Measurements from ENCODE around the gene HMOX2. TPM values are rescaled to one million over a fixed set of nuclear protein-coding genes. Genes with fewer than 3 reads are reported as not detected.

HMOX2 gene
- total RNA-seq, 1 donor from 2014 or later: 46.4 TPM

- no peak overlapping the region for H3K27ac Mint-ChIP-seq (ENCODE audit: unreplicated experiment)
- peaks cover 24% of the 10 kb centered on the region for H3K4me1 Mint-ChIP-seq (ENCODE audit: low read depth)
- peaks cover 2% of the 10 kb centered on the region for H3K36me3 Mint-ChIP-seq (ENCODE audit: low read depth)
- H3K9me3 Mint-ChIP-seq (ENCODE audit: low read depth): no peaks in the 10 kb centered on the region
- H3K27me3 Mint-ChIP-seq (ENCODE audit: low read depth): no peaks in the 10 kb centered on the region
- no peak for TF ChIP-seq CTCF (IDR thresholded peaks at IDR 0.05)
- H3K4me3 Mint-ChIP-seq (ENCODE audit: unreplicated experiment): no peak overlapping the region
- no peak for DNase-seq (ENCODE audit: low spot score)
Observed at GRCh38 chr16:4524571-4524970, 48.4 kb downstream of the HMOX2 start.

- Mint-ChIP-seq H3K4me1 (ENCODE audit: low read depth) (peaks cover 29% of the 10 kb centered on the region), H3K9me3 (ENCODE audit: low read depth) (no peaks in the 10 kb centered on the region), H3K27ac (ENCODE audit: unreplicated experiment) (no peak overlapping the region), H3K36me3 (ENCODE audit: low read depth) (peaks cover 2% of the 10 kb centered on the region), H3K4me3 (ENCODE audit: unreplicated experiment) (no peak overlapping the region), H3K27me3 (ENCODE audit: low read depth) (no peaks in the 10 kb centered on the region)
- no peak for DNase-seq (ENCODE audit: low spot score)
- no peak for TF ChIP-seq CTCF (IDR thresholded peaks at IDR 0.05)
Observed at GRCh38 chr16:4525069-4525468, 48.9 kb downstream of the HMOX2 start.

GRCh38 chr16:4525634-4526277, 49.6 kb downstream of the HMOX2 start:
- H3K4me3 Mint-ChIP-seq (ENCODE audit: unreplicated experiment): no peak overlapping the region
- no peak overlapping the region for H3K27ac Mint-ChIP-seq (ENCODE audit: unreplicated experiment)
- no peaks in the 10 kb centered on the region for H3K9me3 Mint-ChIP-seq (ENCODE audit: low read depth)
- H3K4me1 Mint-ChIP-seq (ENCODE audit: low read depth): peaks cover 31% of the 10 kb centered on the region
- no peak for TF ChIP-seq CTCF (IDR thresholded peaks at IDR 0.05)
- no peak for DNase-seq (ENCODE audit: low spot score)
- H3K36me3 Mint-ChIP-seq (ENCODE audit: low read depth): peaks cover 2% of the 10 kb centered on the region
- no peaks in the 10 kb centered on the region for H3K27me3 Mint-ChIP-seq (ENCODE audit: low read depth)

GRCh38 chr16:4529085-4530060, 53.2 kb downstream of the HMOX2 start:
- Mint-ChIP-seq H3K27me3 (ENCODE audit: low read depth) (no peaks in the 10 kb centered on the region), H3K36me3 (ENCODE audit: low read depth) (peaks cover 11% of the 10 kb centered on the region), H3K4me1 (ENCODE audit: low read depth) (peaks cover 15% of the 10 kb centered on the region), H3K9me3 (ENCODE audit: low read depth) (no peaks in the 10 kb centered on the region), H3K27ac (ENCODE audit: unreplicated experiment) (peak overlapping the region; percentile 23), H3K4me3 (ENCODE audit: unreplicated experiment) (no peak overlapping the region)
- no peak for DNase-seq (ENCODE audit: low spot score)
- TF ChIP-seq CTCF (IDR thresholded peaks at IDR 0.05): no peak

- TF ChIP-seq CTCF (IDR thresholded peaks at IDR 0.05): no peak
- Mint-ChIP-seq H3K27me3 (ENCODE audit: low read depth) (no peaks in the 10 kb centered on the region), H3K4me1 (ENCODE audit: low read depth) (peaks cover 28% of the 10 kb centered on the region), H3K4me3 (ENCODE audit: unreplicated experiment) (no peak overlapping the region), H3K27ac (ENCODE audit: unreplicated experiment) (no peak overlapping the region), H3K9me3 (ENCODE audit: low read depth) (no peaks in the 10 kb centered on the region), H3K36me3 (ENCODE audit: low read depth) (peaks cover 9% of the 10 kb centered on the region)
- no peak for DNase-seq (ENCODE audit: low spot score)
Observed at GRCh38 chr16:4531811-4532210, 55.6 kb downstream of the HMOX2 start.

All from chondrocyte (in vitro differentiated cells).